Testis (tissue), 2 donors: Measurements from ENCODE around the gene TMEM109.

Source experiments
- CTCF ChIP-seq, 3 experiments: fragments of 450-650 bp in 2 of 3; fragments of 200-600 bp in 1 of 3; sonication (generic) in 1 of 3; IDR thresholded peaks; one replicate each; pipeline ENCODE4 v1.5.1; 2016 to 2019; ENCODE audit warnings: antibody characterized with exemption in 3 of 3, mild to moderate bottlenecking in 2 of 3, moderate library complexity in 1 of 3
- POLR2A ChIP-seq: fragments of 450-650 bp; IDR thresholded peaks from one replicate; pipeline ENCODE4 v1.6.1; 2017; ENCODE audit warnings: antibody characterized with exemption, mild to moderate bottlenecking, moderate library complexity

- TF ChIP-seq CTCF (IDR thresholded peaks at IDR 0.05) (no peak), POLR2A (no peak)
Observed at GRCh38 chr11:60874421-60875365, 39.3 kb upstream of the TMEM109 start.
